ENCODE data around the gene KRT6C. TPM values are rescaled to one million over a fixed set of nuclear protein-coding genes. Genes with fewer than 3 reads are reported as not detected.

KRT6C gene
- polyA plus RNA-seq, 1 of the 3 experiments (the other 2 are of a cell fraction): not detected

GRCh38 chr12:52522346-52523011 is 48.9 kb upstream of the KRT6C start:
- no peak overlapping the region for H3K9ac ChIP-seq
- CTCF ChIA-PET: interaction anchor here (0.7 to 1.2 kb wide), 4 partner anchors 58 to 458 kb away, joined by 3 to 5 read pairs (median 4); no protein-coding TSS in a partner anchor

GRCh38 chr12:52521568-52522266 is 48.1 kb upstream of the KRT6C start:
- TF ChIP-seq RCOR1 (IDR thresholded peaks at IDR 0.05; ENCODE audit: low read length) (no peak), NRF1 (IDR thresholded peaks at IDR 0.05; ENCODE audit: low read depth, low read length) (no peak), EP300 (IDR thresholded peaks at IDR 0.05; ENCODE audit: borderline replicate concordance in 1 of 2, low read depth in 1 of 2, low read length in 1 of 2) (no peak), FOXM1 (IDR thresholded peaks at IDR 0.05; ENCODE audit: low read depth) (no peak), TAF1 (IDR thresholded peaks at IDR 0.05; ENCODE audit: borderline replicate concordance, low read depth, low read length) (no peak), FOXJ3 (CRISPR knock-in tag; IDR thresholded peaks at IDR 0.05) (no peak), SIN3A (IDR thresholded peaks at IDR 0.05; ENCODE audit: borderline replicate concordance, low read depth, low read length) (no peak), EZH2phosphoT487 (IDR thresholded peaks at IDR 0.05; ENCODE audit: borderline replicate concordance, low read depth) (no peak), RFX5 (IDR thresholded peaks at IDR 0.05; ENCODE audit: low read length) (no peak), GATA2 (CRISPR knock-in tag; IDR thresholded peaks at IDR 0.05) (no peak)
- Histone ChIP-seq H3K36me3 (replicated peaks in 1 of 2; ENCODE audit: control insufficient read depth in 1 of 2, insufficient read depth in 2 of 2, low read length in 1 of 2) (no peaks in the 10 kb centered on the region), H3K27me3 (ENCODE audit: insufficient read depth) (peaks cover 45% of the 10 kb centered on the region; the same call in 1 of the 2 replicates), H3K79me2 (ENCODE audit: insufficient read depth) (no peaks in the 10 kb centered on the region), H3K4me1 (ENCODE audit: control insufficient read depth in 1 of 2, insufficient read depth in 2 of 2, low read depth in 1 of 2, low read length in 1 of 2) (no peaks in the 10 kb centered on the region), H3K9me3 (no peaks in the 10 kb centered on the region), H3K9me2 (no peaks in the 10 kb centered on the region), H3K4me3 (ENCODE audit: low read depth in 2 of 2, low read length in 1 of 2) (no peak overlapping the region), H3K27ac (ENCODE audit: low read depth in 2 of 2, low read length in 1 of 2) (no peak overlapping the region), H3F3A (replicated peaks; ENCODE audit: insufficient read depth) (no peaks in the 10 kb centered on the region), H3K9ac (no peak overlapping the region), H2AFZ (ENCODE audit: low read depth) (no peak overlapping the region), H3K4me2 (no peak overlapping the region), H4K20me1 (ENCODE audit: insufficient read depth) (no peaks in the 10 kb centered on the region)
- no peak for DNase-seq
- ChIA-PET POLR2A (no interaction called here), CTCF (interaction anchor here (0.8 to 1.4 kb wide), 3 partner anchors 57 to 357 kb away, joined by 4 to 5 read pairs (median 4); no protein-coding TSS in a partner anchor)
- WGBS (ENCODE audit: low lambda C conversion rate): 21% methylated on average over 5 of the region's 10 CpGs

More at GRCh38 chr12:52522346-52523011, 48.9 kb upstream of the KRT6C start:
- Histone ChIP-seq H3K4me2 (no peak overlapping the region), H2AFZ (ENCODE audit: low read depth) (no peak overlapping the region), H3K36me3 (replicated peaks in 1 of 2; ENCODE audit: control insufficient read depth in 1 of 2, insufficient read depth in 2 of 2, low read length in 1 of 2) (no peaks in the 10 kb centered on the region), H3K4me1 (ENCODE audit: control insufficient read depth in 1 of 2, insufficient read depth in 2 of 2, low read depth in 1 of 2, low read length in 1 of 2) (no peaks in the 10 kb centered on the region), H3K27me3 (ENCODE audit: insufficient read depth) (peaks cover 41% of the 10 kb centered on the region; the same call in 1 of the 2 replicates), H3F3A (replicated peaks; ENCODE audit: insufficient read depth) (no peaks in the 10 kb centered on the region), H3K4me3 (ENCODE audit: low read depth in 2 of 2, low read length in 1 of 2) (no peak overlapping the region), H3K9me2 (no peaks in the 10 kb centered on the region), H3K79me2 (ENCODE audit: insufficient read depth) (no peaks in the 10 kb centered on the region), H3K27ac (ENCODE audit: low read depth in 2 of 2, low read length in 1 of 2) (no peak overlapping the region), H4K20me1 (ENCODE audit: insufficient read depth) (no peaks in the 10 kb centered on the region), H3K9me3 (no peaks in the 10 kb centered on the region)
- POLR2A ChIA-PET: no interaction called here
- WGBS (ENCODE audit: low lambda C conversion rate): 23% methylated on average over 6 of the region's 10 CpGs
- DNase-seq: no peak
- TF ChIP-seq YY1 (IDR thresholded peaks at IDR 0.05; ENCODE audit: low read depth) (no peak), PBX3 (IDR thresholded peaks at IDR 0.05) (no peak), SMC3 (IDR thresholded peaks at IDR 0.05; ENCODE audit: low read depth, low read length) (no peak), RXRA (IDR thresholded peaks at IDR 0.05; ENCODE audit: borderline replicate concordance, low read depth) (no peak), GATA2 (CRISPR knock-in tag; IDR thresholded peaks at IDR 0.05) (no peak), SIN3A (IDR thresholded peaks at IDR 0.05; ENCODE audit: borderline replicate concordance, low read depth, low read length) (no peak)
- TF ChIP-seq, protein P1, sequence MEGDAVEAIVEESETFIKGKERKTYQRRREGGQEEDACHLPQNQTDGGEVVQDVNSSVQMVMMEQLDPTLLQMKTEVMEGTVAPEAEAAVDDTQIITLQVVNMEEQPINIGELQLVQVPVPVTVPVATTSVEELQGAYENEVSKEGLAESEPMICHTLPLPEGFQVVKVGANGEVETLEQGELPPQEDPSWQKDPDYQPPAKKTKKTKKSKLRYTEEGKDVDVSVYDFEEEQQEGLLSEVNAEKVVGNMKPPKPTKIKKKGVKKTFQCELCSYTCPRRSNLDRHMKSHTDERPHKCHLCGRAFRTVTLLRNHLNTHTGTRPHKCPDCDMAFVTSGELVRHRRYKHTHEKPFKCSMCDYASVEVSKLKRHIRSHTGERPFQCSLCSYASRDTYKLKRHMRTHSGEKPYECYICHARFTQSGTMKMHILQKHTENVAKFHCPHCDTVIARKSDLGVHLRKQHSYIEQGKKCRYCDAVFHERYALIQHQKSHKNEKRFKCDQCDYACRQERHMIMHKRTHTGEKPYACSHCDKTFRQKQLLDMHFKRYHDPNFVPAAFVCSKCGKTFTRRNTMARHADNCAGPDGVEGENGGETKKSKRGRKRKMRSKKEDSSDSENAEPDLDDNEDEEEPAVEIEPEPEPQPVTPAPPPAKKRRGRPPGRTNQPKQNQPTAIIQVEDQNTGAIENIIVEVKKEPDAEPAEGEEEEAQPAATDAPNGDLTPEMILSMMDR (IDR thresholded peaks at IDR 0.05): no peak
